Adrenal gland (tissue), 5 donors: ENCODE results near the gene TNIK.

Experiments
- POLR2A ChIP-seq, 2 donors: fragments of 450-650 bp; IDR thresholded peaks; one replicate each; pipeline ENCODE4 v1.6.1; 2017; ENCODE audit warnings: antibody characterized with exemption in 2 of 2, mild to moderate bottlenecking in 2 of 2, moderate library complexity in 1 of 2
- TF ChIP-seq, protein P1 (sequence below), 6 experiments: fragments of 450-650 bp in 4 of 6; fragments of 200-600 bp in 2 of 6; sonication (generic) in 1 of 6; IDR thresholded peaks; 1 replicate in 5 of 6; 2 replicates in 1 of 6; pipeline versions ENCODE4 v1.5.1 to v1.8.0; 2016 to 2021; ENCODE audit warnings: antibody characterized with exemption in 6 of 6, mild to moderate bottlenecking in 2 of 6, moderate library complexity in 1 of 6
- donor health status: DM: no; HTN: no; CAD: no.

DNA sequence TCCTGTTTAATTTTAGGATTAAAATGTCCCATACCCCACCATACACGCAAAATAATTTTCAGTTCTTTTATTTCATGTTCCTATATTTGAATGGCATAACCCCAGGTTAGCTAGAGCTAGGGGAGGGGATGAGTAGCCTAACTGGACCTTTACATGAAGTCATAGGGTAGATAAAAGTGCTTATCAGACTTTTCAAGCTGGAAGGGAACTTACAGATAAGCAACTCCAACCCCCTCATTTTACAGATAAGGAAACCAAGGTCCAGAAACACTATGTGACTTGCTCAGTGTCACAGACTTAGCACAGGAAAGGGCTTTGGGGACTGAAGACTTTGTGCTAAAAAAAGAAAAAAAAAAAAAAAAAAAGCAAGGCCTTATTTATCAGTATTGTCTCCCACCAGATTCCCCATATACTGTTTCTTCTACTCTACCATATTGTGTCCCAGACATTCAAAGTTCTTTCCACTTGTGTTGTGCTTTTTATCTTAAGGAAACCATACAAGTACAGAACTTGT lies 10.6 kb upstream of the TNIK start:
- TF ChIP-seq, protein P1, sequence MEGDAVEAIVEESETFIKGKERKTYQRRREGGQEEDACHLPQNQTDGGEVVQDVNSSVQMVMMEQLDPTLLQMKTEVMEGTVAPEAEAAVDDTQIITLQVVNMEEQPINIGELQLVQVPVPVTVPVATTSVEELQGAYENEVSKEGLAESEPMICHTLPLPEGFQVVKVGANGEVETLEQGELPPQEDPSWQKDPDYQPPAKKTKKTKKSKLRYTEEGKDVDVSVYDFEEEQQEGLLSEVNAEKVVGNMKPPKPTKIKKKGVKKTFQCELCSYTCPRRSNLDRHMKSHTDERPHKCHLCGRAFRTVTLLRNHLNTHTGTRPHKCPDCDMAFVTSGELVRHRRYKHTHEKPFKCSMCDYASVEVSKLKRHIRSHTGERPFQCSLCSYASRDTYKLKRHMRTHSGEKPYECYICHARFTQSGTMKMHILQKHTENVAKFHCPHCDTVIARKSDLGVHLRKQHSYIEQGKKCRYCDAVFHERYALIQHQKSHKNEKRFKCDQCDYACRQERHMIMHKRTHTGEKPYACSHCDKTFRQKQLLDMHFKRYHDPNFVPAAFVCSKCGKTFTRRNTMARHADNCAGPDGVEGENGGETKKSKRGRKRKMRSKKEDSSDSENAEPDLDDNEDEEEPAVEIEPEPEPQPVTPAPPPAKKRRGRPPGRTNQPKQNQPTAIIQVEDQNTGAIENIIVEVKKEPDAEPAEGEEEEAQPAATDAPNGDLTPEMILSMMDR (IDR thresholded peaks at IDR 0.05): no peak
- TF ChIP-seq POLR2A (IDR thresholded peaks at IDR 0.05): no peak
